GM23338 (cell line): Measurements from ENCODE around the gene TBC1D14. TPM values are rescaled to one million over a fixed set of nuclear protein-coding genes. Genes with fewer than 3 reads are reported as not detected.

Experiments
- ATAC-seq: fragments of 200-7000 bp; cut with Tn5 transposase; 3 replicates; pipeline ENCODE4 v1.9.1; 2020
- DNase-seq: peaks from one replicate; pipeline ENCODE4 v3.0.0-alpha.2; 2015; ENCODE audit warnings: low spot score
- H2AFZ ChIP-seq: fragments of 200-600 bp; sonication (generic); 2 replicates; pipeline ENCODE4 v1.8.0; 2016; ENCODE audit warnings: antibody characterized with exemption, mild to moderate bottlenecking, moderate library complexity
- H3F3A ChIP-seq: fragments of 200-600 bp; sonication (generic); replicated peaks from 2 replicates; pipeline ENCODE4 v1.8.0; 2017; ENCODE audit warnings: antibody characterized with exemption, mixed run types, low read depth
- H3K27ac ChIP-seq: fragments of 200-600 bp; sonication (generic); 2 replicates; pipeline ENCODE4 v1.6.1; 2016; ENCODE audit warnings: low read depth
- H3K27me3 ChIP-seq: fragments of 200-600 bp; sonication (generic); 2 replicates; pipeline ENCODE4 v1.8.0; 2016; ENCODE audit warnings: mild to moderate bottlenecking, mixed run types, moderate library complexity; ENCODE audit not compliant: insufficient read depth
- H3K36me3 ChIP-seq: fragments of 200-600 bp; sonication (generic); 2 replicates; pipeline ENCODE4 v1.8.0; 2016; ENCODE audit warnings: mild to moderate bottlenecking; ENCODE audit not compliant: insufficient read depth
- H3K4me1 ChIP-seq: fragments of 200-600 bp; sonication (generic); 2 replicates; pipeline ENCODE4 v1.8.0; 2016; ENCODE audit warnings: mild to moderate bottlenecking, moderate library complexity; ENCODE audit not compliant: insufficient read depth
- H3K4me2 ChIP-seq: fragments of 200-600 bp; sonication (generic); 2 replicates; pipeline ENCODE4 v1.7.1; 2017; ENCODE audit warnings: mixed run types
- H3K4me3 ChIP-seq: fragments of 200-600 bp; sonication (generic); 2 replicates; pipeline ENCODE4 v1.6.1; 2016; ENCODE audit warnings: mixed run types
- H3K79me2 ChIP-seq: fragments of 200-600 bp; sonication (generic); replicated peaks from 2 replicates; pipeline ENCODE4 v1.8.0; 2017; ENCODE audit warnings: mild to moderate bottlenecking; ENCODE audit not compliant: insufficient read depth
- H3K9me2 ChIP-seq: fragments of 200-600 bp; sonication (generic); 2 replicates; pipeline ENCODE4 v1.8.0; 2017; ENCODE audit not compliant: insufficient read depth
- H4K20me1 ChIP-seq: fragments of 200-600 bp; sonication (generic); replicated peaks from 2 replicates; pipeline ENCODE4 v1.8.0; 2017; ENCODE audit warnings: mild to moderate bottlenecking; ENCODE audit not compliant: insufficient read depth
- H3K27ac Mint-ChIP-seq: 2 replicates; pipeline ENCODE4 v1.8.0; 2020; ENCODE audit warnings: inconsistent platforms, mild to moderate bottlenecking, moderate library complexity, mixed read lengths
- H3K27me3 Mint-ChIP-seq: 3 replicates; pipeline ENCODE4 v1.8.0; 2022; ENCODE audit warnings: low read depth, mild to moderate bottlenecking, moderate library complexity, mixed read lengths, inconsistent platforms; ENCODE audit not compliant: insufficient read depth, poor library complexity
- H3K36me3 Mint-ChIP-seq: 3 replicates; pipeline ENCODE4 v1.8.0; 2021; ENCODE audit warnings: low read depth, mild to moderate bottlenecking, inconsistent platforms, moderate library complexity, mixed read lengths
- H3K4me1 Mint-ChIP-seq: 3 replicates; pipeline ENCODE4 v1.8.0; 2020; ENCODE audit warnings: mild to moderate bottlenecking, inconsistent platforms, mixed read lengths
- H3K4me3 Mint-ChIP-seq: 3 replicates; pipeline ENCODE4 v1.8.0; 2021; ENCODE audit warnings: moderate library complexity, mild to moderate bottlenecking, inconsistent platforms, mixed read lengths
- H3K9me3 Mint-ChIP-seq: 3 replicates; pipeline ENCODE4 v1.8.0; 2020; ENCODE audit warnings: moderate library complexity, mild to moderate bottlenecking, inconsistent platforms, mixed read lengths
- CREB1 ChIP-seq: fragments of 250-450 bp; sonication (Bioruptor Pico); IDR thresholded peaks from 2 replicates; pipeline ENCODE4 v1.5.0; 2020; ENCODE audit warnings: low read depth, mild to moderate bottlenecking, moderate library complexity
- EZH2 ChIP-seq: fragments of 200-600 bp; sonication (generic); IDR thresholded peaks from one replicate; pipeline ENCODE4 v1.8.0; 2017; ENCODE audit warnings: antibody characterized with exemption, mild to moderate bottlenecking, low read depth; ENCODE audit not compliant: unreplicated experiment
- EZH2phosphoT487 ChIP-seq: fragments of 200-600 bp; sonication (generic); IDR thresholded peaks from one replicate; pipeline ENCODE4 v1.8.1; 2018; ENCODE audit warnings: antibody characterized with exemption; ENCODE audit not compliant: unreplicated experiment
- JUNB ChIP-seq: IDR thresholded peaks from one replicate; pipeline ENCODE4 v1.6.1; 2016; ENCODE audit warnings: antibody characterized with exemption; ENCODE audit not compliant: unreplicated experiment
- POLR2AphosphoS5 ChIP-seq: IDR thresholded peaks from 2 replicates; pipeline ENCODE4 v1.6.1; 2016; ENCODE audit warnings: antibody characterized with exemption, low read depth
- STAT1 ChIP-seq: IDR thresholded peaks from one replicate; pipeline ENCODE4 v1.6.1; 2016; ENCODE audit warnings: antibody characterized with exemption; ENCODE audit not compliant: unreplicated experiment
- ZNF114 ChIP-seq: fragments of 250-450 bp; sonication (Bioruptor Pico); IDR thresholded peaks from 2 replicates; pipeline ENCODE4 v1.5.0; 2020; ENCODE audit warnings: mild to moderate bottlenecking, moderate library complexity
- ZNF331 ChIP-seq: fragments of 250-450 bp; sonication (Bioruptor Pico); IDR thresholded peaks from 2 replicates; pipeline ENCODE4 v1.5.0; 2020; ENCODE audit warnings: low read depth, mild to moderate bottlenecking, moderate library complexity
- polyA plus RNA-seq: library from polyadenylated mRNA; unstranded; fragments of >200 nt; fragmentation: Nextera tagmentation; extraction: Ambion mirVana; gene quantifications from 2 replicates; pipeline ENCODE4 v1.2.1, GENCODE V29; 2016
- total RNA-seq: library from RNA; depleted of rRNA; stranded (reverse); fragments of >200 nt; shearing (Covaris generic); gene quantifications from 2 replicates; pipeline ENCODE4 v1.2.3, GENCODE V29; 2014
- TF ChIP-seq, protein P1 (sequence below): IDR thresholded peaks from 2 replicates; pipeline ENCODE4 v1.6.1; 2016; ENCODE audit warnings: antibody characterized with exemption
- TF ChIP-seq, protein P2 (sequence below): IDR thresholded peaks from one replicate; pipeline ENCODE4 v1.6.1; 2018; ENCODE audit warnings: antibody characterized with exemption; ENCODE audit not compliant: unreplicated experiment

TBC1D14 gene
- total and polyA plus RNA-seq, 2 experiments from 2014 or later: 18.2 to 59.7 TPM

DNA sequence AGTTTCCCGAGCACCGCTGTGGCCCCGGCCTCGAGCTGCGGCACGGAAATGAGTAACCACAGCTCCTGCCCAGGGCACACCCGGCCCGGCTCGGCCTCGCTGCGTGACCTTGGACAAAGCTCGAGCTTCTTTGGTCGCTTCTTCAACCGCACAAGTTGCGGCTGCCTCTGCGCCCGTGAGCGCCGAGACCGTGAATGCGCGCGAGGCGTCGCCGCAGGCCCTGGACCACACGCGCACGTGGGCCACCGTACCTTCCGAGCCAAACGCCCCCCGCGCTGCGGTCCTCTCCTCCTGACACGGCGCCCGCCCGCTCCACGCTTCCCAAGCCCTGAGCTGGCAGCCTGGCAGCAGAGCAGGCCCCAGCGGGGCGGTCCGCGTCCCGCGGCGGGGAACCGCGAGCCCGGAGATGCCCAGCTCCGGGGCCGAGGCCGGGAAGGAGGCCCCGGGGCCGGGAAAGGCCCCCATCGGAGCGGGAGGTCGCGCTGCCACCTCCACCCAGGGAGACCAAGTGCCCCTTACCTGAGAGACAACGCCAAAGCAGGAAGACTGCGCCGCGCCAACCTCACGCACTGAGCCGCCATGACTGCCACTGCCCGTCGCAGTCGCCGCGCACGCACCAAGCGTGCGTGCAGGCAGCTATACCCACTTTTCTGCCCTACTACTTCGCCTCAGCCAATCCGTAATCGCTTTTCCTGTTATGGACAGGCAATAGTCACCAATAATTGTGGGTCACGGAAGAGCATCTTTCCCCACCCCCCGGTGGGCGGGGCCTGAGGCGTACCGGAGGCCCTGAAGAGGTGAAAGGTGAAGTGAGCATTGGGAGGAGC is 158.0 kb downstream of the TBC1D14 start, which contains the start of gene GRPEL1:
TSS of gene GRPEL1 (minus strand) at position 613 of the 827 bp plus-strand sequence. CDS start at position 581, 32 bp downstream.
- Histone ChIP-seq H3K4me1 (peaks cover 20% of the 10 kb centered on the region; the same call in 1 of the 2 replicates), H3K36me3 (peaks cover 8% of the 10 kb centered on the region; the same call in 1 of the 2 replicates), H3K27me3 (peaks cover 21% of the 10 kb centered on the region), H2AFZ (peak within 1 kb of the TSS; percentile 90), H3K4me3 (peak within 1 kb of the TSS; percentile 72), H3K79me2 (peaks cover 45% of the 10 kb centered on the region), H3F3A (no peaks in the 10 kb centered on the region), H3K9me2 (no peaks in the 10 kb centered on the region), H4K20me1 (peaks cover 35% of the 10 kb centered on the region), H3K4me2 (peak within 1 kb of the TSS; percentile 92), H3K27ac (no peak within 1 kb of the TSS)
- no peaks in the 10 kb centered on the region; the same call in 2 of the 3 replicates for H3K9me3 Mint-ChIP-seq
- peak within 1 kb of the TSS; percentile 92 for H3K4me3 Mint-ChIP-seq
- H3K27me3 Mint-ChIP-seq: peaks cover 15% of the 10 kb centered on the region
- DNase-seq: peak; percentile 100
- ATAC-seq: peak; percentile 87
- peaks cover 29% of the 10 kb centered on the region for H3K36me3 Mint-ChIP-seq
- H3K4me1 Mint-ChIP-seq: peaks cover 20% of the 10 kb centered on the region
- peak within 1 kb of the TSS; percentile 39; the same call in 1 of the 2 replicates for H3K27ac Mint-ChIP-seq
- TF ChIP-seq CREB1 (CRISPR knock-in tag): peak; percentile 63
- TF ChIP-seq EZH2phosphoT487: no peak
- no peak for TF ChIP-seq EZH2
- TF ChIP-seq POLR2AphosphoS5: peak; percentile 96
- no peak for TF ChIP-seq ZNF114 (CRISPR knock-in tag)
- no peak for TF ChIP-seq JUNB
- TF ChIP-seq, protein P1, sequence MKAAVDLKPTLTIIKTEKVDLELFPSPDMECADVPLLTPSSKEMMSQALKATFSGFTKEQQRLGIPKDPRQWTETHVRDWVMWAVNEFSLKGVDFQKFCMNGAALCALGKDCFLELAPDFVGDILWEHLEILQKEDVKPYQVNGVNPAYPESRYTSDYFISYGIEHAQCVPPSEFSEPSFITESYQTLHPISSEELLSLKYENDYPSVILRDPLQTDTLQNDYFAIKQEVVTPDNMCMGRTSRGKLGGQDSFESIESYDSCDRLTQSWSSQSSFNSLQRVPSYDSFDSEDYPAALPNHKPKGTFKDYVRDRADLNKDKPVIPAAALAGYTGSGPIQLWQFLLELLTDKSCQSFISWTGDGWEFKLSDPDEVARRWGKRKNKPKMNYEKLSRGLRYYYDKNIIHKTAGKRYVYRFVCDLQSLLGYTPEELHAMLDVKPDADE: no peak
- no peak for TF ChIP-seq ZNF331 (CRISPR knock-in tag)

DNA sequence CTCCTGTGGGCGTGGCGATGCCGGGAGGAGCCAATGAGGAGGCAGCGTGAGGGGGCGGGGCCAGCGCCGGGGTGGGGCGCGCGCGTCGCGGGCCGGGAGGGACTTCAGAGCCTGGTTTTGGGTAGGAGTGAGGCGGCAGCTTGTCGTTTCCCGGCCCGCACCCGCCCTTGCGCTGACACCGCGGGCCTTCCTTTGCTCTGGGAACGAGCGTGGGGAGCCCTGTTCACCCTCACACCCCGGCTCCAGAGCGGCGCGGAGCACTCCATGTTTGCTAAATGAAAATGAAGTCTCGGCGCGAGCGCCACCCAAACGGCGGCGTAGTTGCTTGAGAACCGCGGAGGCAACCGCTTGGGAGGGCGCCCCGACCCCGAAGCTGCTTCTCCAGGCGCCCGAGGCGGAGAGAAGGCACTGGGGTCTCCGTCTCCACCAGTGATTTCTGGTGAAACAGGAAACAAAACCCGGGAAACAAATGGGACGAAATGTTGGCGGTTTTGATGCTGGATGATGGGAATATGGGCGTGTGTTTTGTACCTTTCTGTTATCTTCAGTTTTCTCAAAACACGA is 158.7 kb downstream of the TBC1D14 start:
- Histone ChIP-seq H3K4me1 (peaks cover 20% of the 10 kb centered on the region; the same call in 1 of the 2 replicates), H3K36me3 (peaks cover 8% of the 10 kb centered on the region; the same call in 1 of the 2 replicates), H3K4me2 (peak overlapping the region; percentile 89), H4K20me1 (peaks cover 32% of the 10 kb centered on the region), H3F3A (no peaks in the 10 kb centered on the region), H2AFZ (peak overlapping the region; percentile 90), H3K79me2 (peaks cover 41% of the 10 kb centered on the region), H3K9me2 (no peaks in the 10 kb centered on the region), H3K27ac (no peak overlapping the region), H3K4me3 (peak overlapping the region; percentile 72), H3K27me3 (peaks cover 21% of the 10 kb centered on the region)
- DNase-seq (no peak), ATAC-seq (peak; percentile 69)
- Mint-ChIP-seq H3K36me3 (peaks cover 22% of the 10 kb centered on the region), H3K27ac (peak overlapping the region; percentile 39; the same call in 1 of the 2 replicates), H3K27me3 (peaks cover 15% of the 10 kb centered on the region), H3K4me3 (peak overlapping the region; percentile 92), H3K4me1 (peaks cover 20% of the 10 kb centered on the region), H3K9me3 (no peaks in the 10 kb centered on the region; the same call in 2 of the 3 replicates)
- TF ChIP-seq, protein P2, sequence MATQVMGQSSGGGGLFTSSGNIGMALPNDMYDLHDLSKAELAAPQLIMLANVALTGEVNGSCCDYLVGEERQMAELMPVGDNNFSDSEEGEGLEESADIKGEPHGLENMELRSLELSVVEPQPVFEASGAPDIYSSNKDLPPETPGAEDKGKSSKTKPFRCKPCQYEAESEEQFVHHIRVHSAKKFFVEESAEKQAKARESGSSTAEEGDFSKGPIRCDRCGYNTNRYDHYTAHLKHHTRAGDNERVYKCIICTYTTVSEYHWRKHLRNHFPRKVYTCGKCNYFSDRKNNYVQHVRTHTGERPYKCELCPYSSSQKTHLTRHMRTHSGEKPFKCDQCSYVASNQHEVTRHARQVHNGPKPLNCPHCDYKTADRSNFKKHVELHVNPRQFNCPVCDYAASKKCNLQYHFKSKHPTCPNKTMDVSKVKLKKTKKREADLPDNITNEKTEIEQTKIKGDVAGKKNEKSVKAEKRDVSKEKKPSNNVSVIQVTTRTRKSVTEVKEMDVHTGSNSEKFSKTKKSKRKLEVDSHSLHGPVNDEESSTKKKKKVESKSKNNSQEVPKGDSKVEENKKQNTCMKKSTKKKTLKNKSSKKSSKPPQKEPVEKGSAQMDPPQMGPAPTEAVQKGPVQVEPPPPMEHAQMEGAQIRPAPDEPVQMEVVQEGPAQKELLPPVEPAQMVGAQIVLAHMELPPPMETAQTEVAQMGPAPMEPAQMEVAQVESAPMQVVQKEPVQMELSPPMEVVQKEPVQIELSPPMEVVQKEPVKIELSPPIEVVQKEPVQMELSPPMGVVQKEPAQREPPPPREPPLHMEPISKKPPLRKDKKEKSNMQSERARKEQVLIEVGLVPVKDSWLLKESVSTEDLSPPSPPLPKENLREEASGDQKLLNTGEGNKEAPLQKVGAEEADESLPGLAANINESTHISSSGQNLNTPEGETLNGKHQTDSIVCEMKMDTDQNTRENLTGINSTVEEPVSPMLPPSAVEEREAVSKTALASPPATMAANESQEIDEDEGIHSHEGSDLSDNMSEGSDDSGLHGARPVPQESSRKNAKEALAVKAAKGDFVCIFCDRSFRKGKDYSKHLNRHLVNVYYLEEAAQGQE: peak; percentile 9
- TF ChIP-seq, protein P1: no peak
- peak; percentile 73 for TF ChIP-seq POLR2AphosphoS5
- no peak for TF ChIP-seq STAT1
- TF ChIP-seq EZH2: no peak
